Neural progenitor cell (in vitro differentiated cells): ENCODE measurements around the gene KLHDC8A. TPM values are rescaled to one million over a fixed set of nuclear protein-coding genes. Genes with fewer than 3 reads are reported as not detected.
A peak's percentile ranks its signal among the peaks of the same experiment; 100 is the strongest.

Source experiments
- DNase-seq: peaks from one replicate; pipeline ENCODE4 v3.0.0-alpha.2; 2016; ENCODE audit warnings: low spot score
- H2AFZ ChIP-seq: fragments of 200-600 bp; sonication (generic); replicated peaks from 2 replicates; pipeline ENCODE4 v1.6.1; 2016; ENCODE audit warnings: antibody characterized with exemption
- H3F3A ChIP-seq: fragments of 200-600 bp; sonication (generic); 2 replicates; pipeline ENCODE4 v1.6.1; 2016; ENCODE audit warnings: antibody characterized with exemption, low read depth
- H3K27ac ChIP-seq: fragments of 200-600 bp; sonication (generic); 2 replicates; pipeline ENCODE4 v1.5.1; 2016; ENCODE audit warnings: mild to moderate bottlenecking
- H3K27me3 ChIP-seq: fragments of 200-600 bp; sonication (generic); 2 replicates; pipeline ENCODE4 v1.6.1; 2016; ENCODE audit warnings: mild to moderate bottlenecking, moderate library complexity
- H3K36me3 ChIP-seq: fragments of 200-600 bp; sonication (generic); 2 replicates; pipeline ENCODE4 v1.5.1; 2016
- H3K4me1 ChIP-seq: fragments of 200-600 bp; sonication (generic); 2 replicates; pipeline ENCODE4 v1.6.1; 2016; ENCODE audit warnings: mixed run types
- H3K4me2 ChIP-seq: fragments of 200-600 bp; sonication (generic); 2 replicates; pipeline ENCODE4 v1.6.1; 2016
- H3K4me3 ChIP-seq: fragments of 200-600 bp; sonication (generic); 2 replicates; pipeline ENCODE4 v1.5.1; 2016
- H3K79me2 ChIP-seq: fragments of 200-600 bp; sonication (generic); 2 replicates; pipeline ENCODE4 v1.6.1; 2016; ENCODE audit warnings: low read depth
- H3K9ac ChIP-seq: fragments of 200-600 bp; sonication (generic); 2 replicates; pipeline ENCODE4 v1.6.1; 2016
- H3K9me3 ChIP-seq: fragments of 200-600 bp; sonication (generic); 2 replicates; pipeline ENCODE4 v1.5.1; 2016; ENCODE audit warnings: low read depth
- H4K20me1 ChIP-seq: fragments of 200-600 bp; sonication (generic); 2 replicates; pipeline ENCODE4 v1.6.1; 2016; ENCODE audit warnings: low read depth
- H3K27ac Mint-ChIP-seq: 3 replicates; pipeline ENCODE4 v1.8.0; 2021; ENCODE audit warnings: mixed read lengths
- H3K27me3 Mint-ChIP-seq: 2 replicates; pipeline ENCODE4 v1.8.0; 2022; ENCODE audit warnings: low read depth, mild to moderate bottlenecking, inconsistent platforms, moderate library complexity, mixed read lengths; ENCODE audit not compliant: insufficient read depth
- H3K36me3 Mint-ChIP-seq: 3 replicates; pipeline ENCODE4 v1.8.0; 2021; ENCODE audit warnings: mixed read lengths
- H3K4me1 Mint-ChIP-seq: 3 replicates; pipeline ENCODE4 v1.8.0; 2021; ENCODE audit warnings: mixed read lengths
- H3K4me3 Mint-ChIP-seq: 3 replicates; pipeline ENCODE4 v1.8.0; 2021; ENCODE audit warnings: mild to moderate bottlenecking, moderate library complexity, mixed read lengths
- H3K9me3 Mint-ChIP-seq: 3 replicates; pipeline ENCODE4 v1.8.0; 2020; ENCODE audit warnings: mixed read lengths
- CTCF ChIP-seq: fragments of 200-600 bp; sonication (generic); IDR thresholded peaks from 2 replicates; pipeline ENCODE4 v1.5.1; 2017; ENCODE audit warnings: antibody characterized with exemption, mild to moderate bottlenecking
- EZH2 ChIP-seq: fragments of 200-600 bp; sonication (generic); IDR thresholded peaks from 2 replicates; pipeline ENCODE4 v1.6.1; 2017; ENCODE audit warnings: antibody characterized with exemption, mild to moderate bottlenecking, moderate library complexity
- EZH2phosphoT487 ChIP-seq: fragments of 200-600 bp; sonication (generic); IDR thresholded peaks from 2 replicates; pipeline ENCODE4 v1.6.1; 2017; ENCODE audit warnings: antibody characterized with exemption
- total RNA-seq: library from RNA; depleted of rRNA; stranded (reverse); fragments of >200 nt; gene quantifications from 2 replicates; pipeline ENCODE4 v1.2.3, GENCODE V29; 2015; ENCODE audit warnings: low replicate concordance

Gene KLHDC8A
- total RNA-seq, 1 donor from 2014 or later, result 9.7 TPM

- peak overlapping the region; percentile 51 for H3K4me3 ChIP-seq
- peaks cover 78% of the 10 kb centered on the region for H3K4me1 ChIP-seq
- Mint-ChIP-seq H3K4me1 (peaks cover 95% of the 10 kb centered on the region), H3K4me3 (peak overlapping the region; percentile 83), H3K9me3 (no peaks in the 10 kb centered on the region), H3K27ac (peak overlapping the region; percentile 100), H3K36me3 (peaks cover 43% of the 10 kb centered on the region), H3K27me3 (peaks cover 10% of the 10 kb centered on the region)
- DNase-seq, result peak; percentile 100
- H3K36me3 ChIP-seq, result peaks cover 21% of the 10 kb centered on the region
- H3K4me2 ChIP-seq, result peak overlapping the region; percentile 99
- no peak overlapping the region for H2AFZ ChIP-seq
- peaks cover 95% of the 10 kb centered on the region for H4K20me1 ChIP-seq
- no peaks in the 10 kb centered on the region for H3K27me3 ChIP-seq
- no peaks in the 10 kb centered on the region for H3K9me3 ChIP-seq
- H3K27ac ChIP-seq, result peak overlapping the region; percentile 100
- peak overlapping the region; percentile 82 for H3K9ac ChIP-seq
- TF ChIP-seq EZH2phosphoT487, result no peak
- no peak for TF ChIP-seq CTCF
- TF ChIP-seq EZH2, result no peak
- H3K79me2 ChIP-seq, result peaks cover 95% of the 10 kb centered on the region
- H3F3A ChIP-seq, result peaks cover 83% of the 10 kb centered on the region
These were observed 43.0 kb downstream of the KLHDC8A start for GRCh38 chr1:205313563-205314308.

- peaks cover 93% of the 10 kb centered on the region for H3K4me1 Mint-ChIP-seq
- H2AFZ ChIP-seq, result no peak overlapping the region
- no peaks in the 10 kb centered on the region for H3K27me3 ChIP-seq
- H3K4me2 ChIP-seq, result peak overlapping the region; percentile 93
- no peaks in the 10 kb centered on the region for H3K9me3 ChIP-seq
- DNase-seq, result no peak
- peaks cover 45% of the 10 kb centered on the region for H3K36me3 Mint-ChIP-seq
- H3K27ac ChIP-seq, result peak overlapping the region; percentile 100
- H3K4me1 ChIP-seq, result peaks cover 71% of the 10 kb centered on the region
- peaks cover 22% of the 10 kb centered on the region for H3K36me3 ChIP-seq
- peak overlapping the region; percentile 100 for H3K27ac Mint-ChIP-seq
- peaks cover 95% of the 10 kb centered on the region for H3K79me2 ChIP-seq
- H3K9ac ChIP-seq, result peak overlapping the region; percentile 82
- peak overlapping the region; percentile 83 for H3K4me3 Mint-ChIP-seq
- no peak for TF ChIP-seq CTCF
- TF ChIP-seq EZH2phosphoT487, result no peak
- no peak for TF ChIP-seq EZH2
- peaks cover 83% of the 10 kb centered on the region for H3F3A ChIP-seq
- no peaks in the 10 kb centered on the region for H3K9me3 Mint-ChIP-seq
- peaks cover 95% of the 10 kb centered on the region for H4K20me1 ChIP-seq
- peaks cover 11% of the 10 kb centered on the region for H3K27me3 Mint-ChIP-seq
- H3K4me3 ChIP-seq, result peak overlapping the region; percentile 51
These were observed 43.7 kb downstream of the KLHDC8A start for GRCh38 chr1:205312866-205313562.

- peak overlapping the region; percentile 100 for H3K27ac Mint-ChIP-seq
- H3K4me1 ChIP-seq, result peaks cover 52% of the 10 kb centered on the region
- no peak overlapping the region for H3K9ac ChIP-seq
- no peak overlapping the region for H3K4me3 ChIP-seq
- peaks cover 13% of the 10 kb centered on the region for H3K27me3 Mint-ChIP-seq
- DNase-seq, result no peak
- H4K20me1 ChIP-seq, result peaks cover 93% of the 10 kb centered on the region
- H3K9me3 ChIP-seq, result no peaks in the 10 kb centered on the region
- peaks cover 86% of the 10 kb centered on the region for H3K4me1 Mint-ChIP-seq
- no peaks in the 10 kb centered on the region for H3K27me3 ChIP-seq
- peaks cover 32% of the 10 kb centered on the region for H3K36me3 ChIP-seq
- peaks cover 53% of the 10 kb centered on the region for H3K36me3 Mint-ChIP-seq
- peaks cover 82% of the 10 kb centered on the region for H3F3A ChIP-seq
- no peaks in the 10 kb centered on the region for H3K9me3 Mint-ChIP-seq
- H3K27ac ChIP-seq, result peak overlapping the region; percentile 100
- TF ChIP-seq EZH2 (no peak), CTCF (no peak), EZH2phosphoT487 (no peak)
- H3K79me2 ChIP-seq, result peaks cover 95% of the 10 kb centered on the region
- peak overlapping the region; percentile 93 for H3K4me2 ChIP-seq
- peak overlapping the region; percentile 69 for H3K4me3 Mint-ChIP-seq
- no peak overlapping the region for H2AFZ ChIP-seq
These were observed 45.6 kb downstream of the KLHDC8A start for GRCh38 chr1:205310976-205311704.
